Activated CD4-positive, alpha-beta T cell treated with anti-CD3 and anti-CD28 coated beads, Interleukin-2, Interleukin-4, amounts not matched to agents 100 ng/mL and 50 ng/mL, durations not matched to agents 16 hours and 8 hours (primary cell): ENCODE measurements around the gene SPATA1.
"Not testable (repeated sequence)": the region's sequence is repeated elsewhere in the genome, so short reads cannot be mapped to it uniquely, and the experiment has no call there.

Source experiments
- DNase-seq: peaks from one replicate; pipeline ENCODE4 v3.0.0-alpha.2; 2020; ENCODE audit warnings: low spot score

SPATA1 gene

DNA sequence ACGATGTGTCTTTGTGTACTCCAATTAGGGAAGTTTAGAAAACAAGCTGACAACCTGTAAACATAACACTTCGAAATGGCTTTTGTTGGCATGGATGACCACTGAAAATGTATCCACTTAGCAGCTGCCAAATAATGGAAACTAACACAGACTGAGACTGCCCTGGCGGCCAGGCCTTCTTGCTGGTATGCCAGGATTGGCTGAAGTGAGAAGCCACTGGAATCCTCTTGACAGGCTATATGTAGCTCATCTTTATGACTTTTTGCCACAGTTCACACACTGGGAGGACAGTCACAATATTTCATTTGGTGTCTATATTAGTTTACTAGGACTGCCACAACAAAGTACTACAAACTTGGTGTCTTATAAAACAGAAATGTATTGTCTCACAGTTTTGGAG is 80.9 kb downstream of the SPATA1 start:
- DNase-seq, result no peak

DNA sequence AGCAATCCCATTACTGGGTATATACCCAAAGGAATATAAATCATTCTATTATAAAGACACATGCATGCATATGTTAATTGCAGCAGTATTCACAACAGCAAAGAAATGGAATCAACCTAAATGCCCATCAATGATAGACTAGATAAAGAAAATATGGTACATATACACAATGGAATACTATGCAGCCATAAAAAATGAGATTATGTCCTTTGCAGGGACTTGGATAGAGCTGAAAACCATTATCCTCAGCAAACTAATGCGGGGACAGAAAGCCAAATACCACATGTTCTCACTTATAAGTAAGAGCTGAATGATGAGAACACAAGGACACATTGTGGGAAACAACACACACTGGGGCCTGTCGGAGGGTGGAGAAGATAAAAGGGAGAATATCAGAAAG is 88.8 kb downstream of the SPATA1 start:
- DNase-seq, result not testable (repeated sequence)

DNA sequence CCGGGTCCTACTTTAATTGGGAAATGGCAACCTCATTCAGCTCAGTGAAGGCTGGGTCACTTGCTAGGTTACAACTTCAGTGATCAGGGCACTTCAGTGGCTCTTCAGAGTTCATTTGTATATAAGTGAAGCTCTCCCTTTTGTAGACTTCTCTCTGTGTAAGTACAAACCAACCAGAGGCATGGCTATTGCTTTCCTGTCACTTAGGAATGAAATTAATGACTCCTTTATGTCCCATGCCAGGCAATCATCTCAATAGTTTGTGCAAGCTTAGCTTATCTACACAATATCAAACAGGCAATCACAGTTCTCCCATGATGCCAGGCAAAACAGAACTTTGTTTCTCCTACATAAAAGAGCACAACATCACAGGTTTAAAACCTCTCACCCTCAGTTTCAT is 90.8 kb downstream of the SPATA1 start:
- no peak for DNase-seq

DNA sequence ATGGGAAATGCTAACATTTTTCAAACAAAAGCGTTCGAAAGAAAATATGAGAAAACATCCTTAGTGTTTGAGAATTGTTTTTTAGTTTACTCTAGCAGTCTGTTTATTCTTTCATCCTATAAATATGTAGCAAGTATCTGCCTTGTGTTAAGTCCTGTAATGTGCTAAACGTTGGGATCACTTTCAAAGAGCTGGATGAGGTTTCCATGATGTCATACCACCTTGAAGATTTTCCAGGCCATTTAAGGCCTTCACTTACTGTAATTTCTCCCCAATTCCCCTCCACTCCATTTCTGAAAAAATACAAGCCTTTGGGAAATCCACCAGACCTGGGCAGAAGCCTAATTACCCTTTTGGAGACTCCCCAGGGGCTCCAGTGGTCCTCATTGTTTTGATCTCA is 92.2 kb downstream of the SPATA1 start:
- DNase-seq, result no peak

DNA sequence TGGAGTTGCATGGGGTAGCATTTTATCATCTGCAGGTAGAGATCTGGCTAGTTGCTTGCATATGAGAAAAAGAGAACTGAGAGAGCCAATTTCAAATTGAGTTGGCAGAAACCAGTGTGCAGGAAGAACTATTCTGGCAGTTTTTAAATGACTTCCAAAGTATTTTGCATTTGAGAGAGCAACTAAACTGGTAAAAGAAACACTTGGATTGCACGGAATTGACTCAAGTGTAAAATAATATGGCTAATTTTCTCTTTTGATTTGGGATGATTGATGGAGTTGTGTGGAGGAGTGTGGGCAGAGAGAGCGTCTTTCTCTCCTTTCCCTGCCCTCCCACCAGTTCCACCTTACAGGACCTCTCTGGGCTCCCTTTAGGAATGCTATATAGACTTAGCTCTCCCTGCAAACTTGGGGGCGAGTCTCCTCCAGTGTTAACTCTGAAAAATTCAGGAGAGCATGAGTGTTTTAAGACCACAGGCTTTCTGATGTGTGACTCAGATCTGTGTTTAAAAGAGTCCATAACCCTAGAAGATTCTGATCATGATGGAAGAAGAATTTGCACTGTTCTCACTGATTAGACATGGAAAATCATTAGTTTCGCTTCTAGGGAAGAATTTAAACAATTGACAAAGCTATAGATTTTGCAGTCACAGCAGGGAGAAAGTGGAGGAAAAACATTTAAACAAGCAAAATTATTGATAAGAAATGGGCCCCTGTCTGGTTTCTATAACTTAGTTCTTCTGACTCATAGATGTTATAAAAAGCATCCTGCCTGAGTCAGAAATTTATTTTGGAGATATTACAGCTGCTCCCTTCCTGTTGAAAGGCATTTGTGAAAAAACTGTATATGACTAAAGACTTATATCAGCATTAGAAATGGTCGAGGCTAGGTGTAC is 92.9 kb downstream of the SPATA1 start:
- DNase-seq, result peak; percentile 64

DNA sequence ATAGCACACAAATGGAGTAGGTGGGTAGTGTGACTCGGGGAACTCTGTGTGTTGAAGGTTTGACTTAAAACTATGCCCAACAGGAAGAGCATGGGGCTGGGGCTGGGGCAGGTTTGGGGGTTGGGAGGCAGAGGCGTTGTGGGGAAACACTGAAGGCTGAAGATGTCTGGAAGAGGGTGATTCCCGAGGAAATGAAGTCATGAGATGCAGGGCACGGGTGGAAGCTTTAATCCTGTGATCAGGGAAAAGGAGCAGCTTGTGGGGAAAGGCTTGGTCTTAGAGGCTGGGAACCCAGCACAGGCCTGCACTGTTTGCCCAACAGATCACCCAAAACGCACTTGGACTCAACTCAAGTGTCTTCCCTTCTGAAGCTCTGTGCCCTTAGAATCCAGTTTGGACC is 94.6 kb downstream of the SPATA1 start:
- no peak for DNase-seq

DNA sequence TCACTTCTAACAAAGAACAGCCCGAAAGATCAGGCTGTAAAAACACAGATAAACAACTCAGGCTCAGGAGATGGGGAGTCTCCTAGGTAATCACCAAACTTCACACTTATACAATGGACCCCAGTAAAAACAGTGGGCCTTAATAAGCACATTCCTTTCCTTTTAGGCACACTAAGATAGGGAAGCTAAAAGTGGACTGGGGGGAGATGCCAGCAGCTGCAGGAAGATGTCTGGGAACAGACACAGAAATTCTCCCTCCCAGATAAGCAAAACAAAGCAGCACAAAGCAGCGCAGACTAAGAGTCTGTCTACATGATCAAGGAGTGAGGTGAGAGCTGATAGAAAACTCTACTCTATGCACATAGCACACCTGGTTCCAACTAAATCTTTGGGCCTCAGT is 97.0 kb downstream of the SPATA1 start:
- DNase-seq, result no peak

DNA sequence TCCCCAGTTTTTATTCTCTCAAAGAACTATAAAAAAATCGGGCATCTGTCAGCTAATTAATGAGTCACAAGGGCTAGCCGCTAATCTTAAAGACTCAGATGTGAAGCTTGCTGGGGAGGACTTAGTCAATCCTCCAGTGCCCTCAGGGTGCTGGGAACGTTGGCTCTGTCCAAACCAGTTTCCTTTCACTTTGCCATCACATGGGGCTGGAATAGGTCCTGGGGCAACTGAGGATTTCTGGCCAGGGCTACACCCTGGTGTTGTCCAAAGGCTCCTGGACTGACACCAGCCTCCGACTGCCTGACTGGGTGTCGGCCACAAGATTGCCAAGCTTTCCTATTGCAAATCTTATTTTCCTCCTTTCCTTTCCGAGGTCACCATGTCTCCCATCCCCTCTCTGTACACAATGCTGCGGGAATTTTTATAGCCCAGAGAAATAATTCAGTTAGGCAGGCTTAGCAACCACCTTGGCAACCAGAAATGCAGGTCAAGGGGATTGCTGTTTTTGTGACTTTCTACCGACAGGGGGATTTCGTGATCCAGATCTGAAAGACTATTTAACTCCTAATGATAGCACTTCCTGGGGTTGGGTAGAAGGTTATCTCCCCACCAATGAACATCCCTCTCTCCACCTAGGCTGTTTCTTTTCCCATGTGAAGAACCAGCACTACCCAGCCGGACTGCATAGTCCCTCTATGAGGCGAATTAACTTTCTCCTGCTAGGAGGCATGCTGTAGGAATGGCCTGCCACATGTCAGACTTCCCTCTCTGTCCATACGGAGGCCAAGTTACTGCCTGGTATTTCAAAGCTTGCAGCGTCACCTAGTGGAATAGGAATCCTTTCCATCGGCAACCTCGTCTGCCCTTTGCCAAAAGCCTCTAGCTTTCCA is 98.0 kb downstream of the SPATA1 start:
- no peak for DNase-seq

DNA sequence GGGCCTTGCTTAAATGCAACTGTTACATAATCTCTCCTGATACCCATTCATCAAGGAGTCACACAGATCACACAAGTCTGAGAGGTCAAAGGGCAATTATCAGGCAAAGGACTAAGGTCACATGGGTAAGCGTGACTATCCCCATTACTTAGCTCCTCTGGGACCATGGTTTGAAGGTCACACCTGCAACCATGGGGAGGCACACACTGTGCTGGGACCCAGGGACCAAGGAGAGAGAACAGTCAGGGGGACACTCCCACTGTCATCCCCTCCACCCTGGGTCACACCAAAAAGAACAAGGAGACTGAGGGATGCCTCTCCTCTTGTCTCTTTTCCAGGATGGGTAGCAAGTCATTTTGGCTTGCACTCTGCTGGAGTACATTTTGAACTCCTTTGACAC is 99.0 kb downstream of the SPATA1 start:
- DNase-seq, result no peak

DNA sequence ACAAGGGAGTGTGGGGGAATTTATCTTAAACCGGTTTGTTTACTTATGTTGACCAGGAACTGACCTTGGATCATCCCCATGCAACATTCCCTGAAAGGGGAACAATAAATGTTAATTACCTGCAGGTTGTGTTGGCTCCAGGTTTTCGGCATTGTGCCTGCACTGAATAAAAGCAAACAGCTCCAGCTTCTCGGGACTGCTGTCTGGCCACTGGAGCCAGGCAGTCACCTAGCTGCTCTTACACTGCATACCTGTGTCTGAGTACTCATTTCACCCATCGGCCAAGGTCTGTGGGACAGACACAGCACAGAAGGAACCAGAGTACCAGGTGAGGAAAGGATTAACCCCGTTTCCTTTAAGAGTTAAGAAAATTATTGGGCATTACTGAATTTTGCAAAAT is 100.8 kb downstream of the SPATA1 start:
- DNase-seq, result no peak

DNA sequence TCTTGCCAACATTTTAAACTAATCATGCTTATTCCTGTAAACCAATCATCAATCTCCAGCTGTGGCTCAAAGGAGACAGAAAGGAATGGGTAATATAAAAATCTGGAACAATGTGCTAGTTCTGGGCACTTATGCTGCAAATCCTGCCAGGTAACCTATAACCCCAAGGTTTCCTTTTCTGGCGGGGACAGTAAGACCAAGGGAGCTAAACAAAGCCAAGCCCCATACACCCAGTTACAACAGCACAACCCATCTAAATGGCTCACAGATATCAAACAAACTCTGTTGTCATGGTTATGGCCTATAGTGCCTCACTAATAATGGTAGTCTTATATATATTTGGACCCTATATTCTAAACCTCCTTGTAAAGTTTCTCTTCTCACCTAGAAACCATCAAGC is 104.9 kb downstream of the SPATA1 start:
- DNase-seq, result no peak

DNA sequence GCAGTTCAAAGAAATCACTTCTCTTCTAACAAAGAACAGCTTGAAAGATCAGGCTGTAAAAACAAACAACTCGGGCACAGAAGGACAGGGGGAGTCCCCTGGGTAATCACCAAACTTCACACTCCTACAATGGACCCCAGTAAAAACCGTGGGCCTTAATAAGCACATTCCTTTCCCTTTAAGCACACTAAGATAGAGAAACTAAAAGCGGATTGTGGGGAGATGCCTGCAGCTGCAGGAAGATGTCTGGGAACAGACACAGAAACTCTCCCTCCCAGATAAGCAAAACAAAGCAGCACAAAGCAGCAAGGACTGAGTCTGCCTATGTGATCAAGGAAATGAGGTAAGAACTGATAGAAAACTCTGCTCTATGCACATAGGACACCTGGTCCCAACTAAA is 105.6 kb downstream of the SPATA1 start:
- DNase-seq, result no peak

DNA sequence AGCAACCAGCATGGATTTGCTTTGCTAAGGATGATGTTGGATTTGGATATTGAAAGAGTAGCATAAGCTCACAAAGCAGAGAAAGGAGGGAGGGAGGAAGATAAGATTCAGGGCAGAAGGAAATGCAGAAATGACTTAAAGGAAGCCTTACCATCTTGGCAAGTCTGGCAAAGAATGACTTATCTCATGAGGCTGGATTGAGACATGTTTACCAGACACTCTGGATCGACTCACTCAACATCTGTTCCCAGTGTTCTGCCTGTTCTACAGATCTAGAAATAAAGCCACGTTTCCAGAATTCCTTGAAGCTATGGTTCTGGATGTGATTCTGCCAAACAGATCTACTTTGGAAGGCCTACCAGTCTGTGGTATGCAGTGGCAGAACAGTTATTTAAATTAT is 106.8 kb downstream of the SPATA1 start:
- DNase-seq, result no peak

DNA sequence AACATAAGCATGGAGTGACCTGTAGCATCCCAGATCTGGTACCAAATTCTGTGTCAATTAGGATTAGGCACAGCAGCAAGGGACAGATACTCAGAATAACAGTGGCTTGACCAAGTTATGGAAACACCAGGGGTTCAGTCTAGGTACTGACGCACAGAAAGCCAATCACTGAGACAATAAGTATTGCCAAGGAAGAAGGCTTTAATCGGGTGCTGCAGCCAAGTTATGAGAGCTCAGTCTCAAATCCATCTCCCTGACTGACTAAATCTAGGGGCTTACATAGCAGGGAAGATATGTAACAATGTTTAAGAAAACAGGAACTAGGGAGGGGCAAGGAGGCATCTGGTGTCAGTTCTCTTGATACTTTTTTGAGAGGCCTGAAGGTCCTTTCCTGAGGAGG is 107.7 kb downstream of the SPATA1 start:
- DNase-seq, result no peak

DNA sequence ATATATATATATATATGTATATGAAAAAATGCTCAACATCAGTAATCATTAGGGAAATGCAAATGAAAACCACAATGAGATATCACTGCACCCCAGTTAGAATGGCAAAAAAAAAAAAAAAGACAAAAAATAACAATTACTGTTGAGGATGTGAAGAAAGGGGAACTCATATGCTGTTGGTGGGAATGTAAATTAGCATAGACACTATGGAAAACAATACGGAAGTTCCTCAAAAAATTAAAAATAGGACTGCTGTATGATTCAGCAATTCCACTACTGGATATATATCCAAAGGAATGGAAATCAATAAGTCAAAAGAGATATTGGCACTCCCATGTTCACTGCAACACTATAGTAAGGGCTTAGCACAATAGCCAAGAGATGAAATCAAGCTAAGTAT is 109.6 kb downstream of the SPATA1 start:
- no peak for DNase-seq
